GM13977 (cell line): ENCODE data around the gene CCL19.
"Not testable (repeated sequence)": the region's sequence is repeated elsewhere in the genome, so short reads cannot be mapped to it uniquely, and the experiment has no call there.

ENCODE experiments used
- DNase-seq: peaks from one replicate; pipeline ENCODE4 v3.0.0; 2012; ENCODE audit warnings: low spot score
- CTCF ChIP-seq: IDR thresholded peaks from 2 replicates; pipeline ENCODE4 v1.5.1; 2012; ENCODE audit warnings: mild to moderate bottlenecking, control low read depth; ENCODE audit not compliant: insufficient read depth; ENCODE audit errors: extremely low read depth, missing control alignments
- in situ Hi-C: fragments of 300-500 bp; cut with MboI; formaldehyde crosslinking; loops from one replicate; pipeline ENCODE4 v1.12.0; 2022; ENCODE audit warnings: low sequenced_read_pairs, low pct_unique_long_range_greater_than_20kb, mixed read lengths, inconsistent platforms; ENCODE audit not compliant: unreplicated experiment

Gene CCL19

GRCh38 chr9:34690983-34691935 is at the start of gene CCL19:
CCL19 (minus strand) TSS chr9:34691276; CDS start chr9:34691139, 137 bp downstream.
- TF ChIP-seq CTCF, result no peak
- in situ Hi-C loops, result no loop called here
- no peak for DNase-seq

GRCh38 chr9:34740176-34740575 is 49.1 kb upstream of the CCL19 start:
- DNase-seq, in situ Hi-C loops: not testable (repeated sequence)

- in situ Hi-C loops, result no loop called here
- no peak for DNase-seq
- TF ChIP-seq CTCF, result no peak
Observed at GRCh38 chr9:34737677-34738260, 46.7 kb upstream of the CCL19 start.

GRCh38 chr9:34734720-34735119 is 43.6 kb upstream of the CCL19 start:
- in situ Hi-C loops, result no loop called here
- TF ChIP-seq CTCF, result no peak
- no peak for DNase-seq

GRCh38 chr9:34732886-34733285 is 41.8 kb upstream of the CCL19 start:
- TF ChIP-seq CTCF, result no peak
- in situ Hi-C loops, result no loop called here
- DNase-seq, result no peak

GRCh38 chr9:34732478-34732877 is 41.4 kb upstream of the CCL19 start:
- TF ChIP-seq CTCF, result no peak
- DNase-seq, result no peak
- in situ Hi-C loops, result no loop called here

GRCh38 chr9:34723141-34723540 is 32.1 kb upstream of the CCL19 start:
- no peak for DNase-seq
- no peak for TF ChIP-seq CTCF
- in situ Hi-C loops, result no loop called here

GRCh38 chr9:34719769-34720025 is 28.6 kb upstream of the CCL19 start:
- in situ Hi-C loops, DNase-seq: not testable (repeated sequence)
